Dendritic cell treated with granulocyte-macrophage colony-stimulating factor and Interleukin-4, amounts not matched to agents 40 ng/mL and 50 ng/mL, for 4 days (primary cell): ENCODE results near the gene FRMD6.
A peak's percentile ranks its signal among the peaks of the same experiment; 100 is the strongest.
"Not testable (repeated sequence)": the region's sequence is repeated elsewhere in the genome, so short reads cannot be mapped to it uniquely, and the experiment has no call there.

Experiments
- H3K27ac Mint-ChIP-seq: one replicate; pipeline ENCODE4 v1.8.0; 2022; ENCODE audit warnings: mild to moderate bottlenecking, mixed read lengths
- H3K27me3 Mint-ChIP-seq: one replicate; pipeline ENCODE4 v1.8.0; 2022; ENCODE audit warnings: mild to moderate bottlenecking, mixed read lengths
- H3K36me3 Mint-ChIP-seq: one replicate; pipeline ENCODE4 v1.8.0; 2022; ENCODE audit warnings: low read depth, mixed read lengths
- H3K4me1 Mint-ChIP-seq: one replicate; pipeline ENCODE4 v1.8.0; 2022; ENCODE audit warnings: low read depth, mixed read lengths
- H3K4me3 Mint-ChIP-seq: one replicate; pipeline ENCODE4 v1.8.0; 2022; ENCODE audit warnings: mild to moderate bottlenecking, moderate library complexity, mixed read lengths
- H3K9me3 Mint-ChIP-seq: one replicate; pipeline ENCODE4 v1.8.0; 2022; ENCODE audit warnings: mixed read lengths
- intact Hi-C: fragments of 100-400 bp; cut with micrococcal nuclease; formaldehyde crosslinking; loops from one replicate; pipeline ENCODE4 v1.15.0; 2022

The FRMD6 gene

GRCh38 chr14:51730098-51730497 is 78.4 kb downstream of the FRMD6 start:
- H3K4me3 Mint-ChIP-seq: no peak overlapping the region
- H3K4me1 Mint-ChIP-seq: peaks cover 5% of the 10 kb centered on the region
- intact Hi-C loops: no loop called here
- H3K9me3 Mint-ChIP-seq: no peaks in the 10 kb centered on the region
- H3K27me3 Mint-ChIP-seq: peaks cover 28% of the 10 kb centered on the region
- H3K27ac Mint-ChIP-seq: no peak overlapping the region
- peaks cover 5% of the 10 kb centered on the region for H3K36me3 Mint-ChIP-seq

GRCh38 chr14:51730684-51731083 is 79.0 kb downstream of the FRMD6 start:
- intact Hi-C loops: no loop called here
- Mint-ChIP-seq H3K27me3 (peaks cover 30% of the 10 kb centered on the region), H3K9me3 (no peaks in the 10 kb centered on the region), H3K36me3 (peaks cover 5% of the 10 kb centered on the region), H3K27ac (no peak overlapping the region), H3K4me3 (no peak overlapping the region), H3K4me1 (peaks cover 5% of the 10 kb centered on the region)

- Mint-ChIP-seq H3K4me3 (no peak overlapping the region), H3K36me3 (peaks cover 5% of the 10 kb centered on the region), H3K4me1 (peaks cover 7% of the 10 kb centered on the region), H3K27ac (no peak overlapping the region), H3K27me3 (peaks cover 36% of the 10 kb centered on the region), H3K9me3 (no peaks in the 10 kb centered on the region)
- intact Hi-C loops: no loop called here
Measured at GRCh38 chr14:51732494-51733112, 80.9 kb downstream of the FRMD6 start.

- H3K27me3 Mint-ChIP-seq: peaks cover 38% of the 10 kb centered on the region
- H3K4me3 Mint-ChIP-seq: no peak overlapping the region
- no peaks in the 10 kb centered on the region for H3K9me3 Mint-ChIP-seq
- peaks cover 3% of the 10 kb centered on the region for H3K36me3 Mint-ChIP-seq
- intact Hi-C loops: no loop called here
- no peak overlapping the region for H3K27ac Mint-ChIP-seq
- peaks cover 9% of the 10 kb centered on the region for H3K4me1 Mint-ChIP-seq
Measured at GRCh38 chr14:51733147-51733546, 81.4 kb downstream of the FRMD6 start.

- H3K4me3 Mint-ChIP-seq: no peak overlapping the region
- no peaks in the 10 kb centered on the region for H3K9me3 Mint-ChIP-seq
- H3K27me3 Mint-ChIP-seq: peaks cover 42% of the 10 kb centered on the region
- H3K27ac Mint-ChIP-seq: no peak overlapping the region
- intact Hi-C loops: no loop called here
- no peaks in the 10 kb centered on the region for H3K36me3 Mint-ChIP-seq
- H3K4me1 Mint-ChIP-seq: peaks cover 9% of the 10 kb centered on the region
Measured at GRCh38 chr14:51735851-51736250, 84.1 kb downstream of the FRMD6 start.

- no peak overlapping the region for H3K4me3 Mint-ChIP-seq
- H3K4me1 Mint-ChIP-seq: peaks cover 9% of the 10 kb centered on the region
- H3K9me3 Mint-ChIP-seq: no peaks in the 10 kb centered on the region
- intact Hi-C loops: no loop called here
- peaks cover 21% of the 10 kb centered on the region for H3K27me3 Mint-ChIP-seq
- H3K27ac Mint-ChIP-seq: no peak overlapping the region
- H3K36me3 Mint-ChIP-seq: no peaks in the 10 kb centered on the region
Measured at GRCh38 chr14:51738754-51739153, 87.0 kb downstream of the FRMD6 start.

GRCh38 chr14:51743588-51744000 is 91.9 kb downstream of the FRMD6 start:
- peaks cover 3% of the 10 kb centered on the region for H3K27me3 Mint-ChIP-seq
- no peaks in the 10 kb centered on the region for H3K4me1 Mint-ChIP-seq
- no peak overlapping the region for H3K27ac Mint-ChIP-seq
- H3K9me3 Mint-ChIP-seq: no peaks in the 10 kb centered on the region
- H3K4me3 Mint-ChIP-seq: no peak overlapping the region
- intact Hi-C loops: no loop called here
- H3K36me3 Mint-ChIP-seq: no peaks in the 10 kb centered on the region

- Mint-ChIP-seq H3K27ac (no peak overlapping the region), H3K4me3 (no peak overlapping the region), H3K36me3 (no peaks in the 10 kb centered on the region), H3K4me1 (no peaks in the 10 kb centered on the region), H3K27me3 (no peaks in the 10 kb centered on the region), H3K9me3 (no peaks in the 10 kb centered on the region)
- intact Hi-C loops: no loop called here
Measured at GRCh38 chr14:51744372-51745130, 92.8 kb downstream of the FRMD6 start.

- intact Hi-C loops: not testable (repeated sequence)
Measured at GRCh38 chr14:51746823-51747222, 95.1 kb downstream of the FRMD6 start.

GRCh38 chr14:51750542-51750941 is 98.8 kb downstream of the FRMD6 start:
- H3K9me3 Mint-ChIP-seq: no peaks in the 10 kb centered on the region
- H3K27me3 Mint-ChIP-seq: peaks cover 3% of the 10 kb centered on the region
- no peak overlapping the region for H3K4me3 Mint-ChIP-seq
- H3K4me1 Mint-ChIP-seq: no peaks in the 10 kb centered on the region
- no peak overlapping the region for H3K27ac Mint-ChIP-seq
- intact Hi-C loops: no loop called here
- no peaks in the 10 kb centered on the region for H3K36me3 Mint-ChIP-seq

More at GRCh38 chr14:51746823-51747222, 95.1 kb downstream of the FRMD6 start:
- H3K27ac Mint-ChIP-seq, H3K9me3 Mint-ChIP-seq, H3K36me3 Mint-ChIP-seq, H3K27me3 Mint-ChIP-seq, H3K4me1 Mint-ChIP-seq, H3K4me3 Mint-ChIP-seq: not testable (repeated sequence)

GRCh38 chr14:51751611-51752345 is 100.1 kb downstream of the FRMD6 start:
- H3K27me3 Mint-ChIP-seq, H3K4me1 Mint-ChIP-seq: not testable (repeated sequence)

GRCh38 chr14:51757756-51758155 is 106.0 kb downstream of the FRMD6 start:
- Mint-ChIP-seq H3K4me1 (peaks cover 11% of the 10 kb centered on the region), H3K27me3 (peaks cover 16% of the 10 kb centered on the region), H3K27ac (peak overlapping the region; percentile 68)
- H3K9me3 Mint-ChIP-seq, H3K4me3 Mint-ChIP-seq, intact Hi-C loops, H3K36me3 Mint-ChIP-seq: not testable (repeated sequence)

More at GRCh38 chr14:51751611-51752345, 100.1 kb downstream of the FRMD6 start:
- H3K9me3 Mint-ChIP-seq, H3K36me3 Mint-ChIP-seq, H3K4me3 Mint-ChIP-seq, intact Hi-C loops, H3K27ac Mint-ChIP-seq: not testable (repeated sequence)

- no peak overlapping the region for H3K4me3 Mint-ChIP-seq
- no peaks in the 10 kb centered on the region for H3K9me3 Mint-ChIP-seq
- intact Hi-C loops: no loop called here
- no peak overlapping the region for H3K27ac Mint-ChIP-seq
- H3K4me1 Mint-ChIP-seq: peaks cover 11% of the 10 kb centered on the region
- peaks cover 26% of the 10 kb centered on the region for H3K27me3 Mint-ChIP-seq
- no peaks in the 10 kb centered on the region for H3K36me3 Mint-ChIP-seq
Measured at GRCh38 chr14:51759950-51760349, 108.2 kb downstream of the FRMD6 start.

- peak overlapping the region; percentile 87 for H3K27ac Mint-ChIP-seq
- H3K27me3 Mint-ChIP-seq: peaks cover 31% of the 10 kb centered on the region
- intact Hi-C loops, H3K4me3 Mint-ChIP-seq, H3K36me3 Mint-ChIP-seq, H3K9me3 Mint-ChIP-seq: not testable (repeated sequence)
- H3K4me1 Mint-ChIP-seq: peaks cover 30% of the 10 kb centered on the region
Measured at GRCh38 chr14:51765726-51766125, 114.0 kb downstream of the FRMD6 start.
